Subcutaneous abdominal adipose tissue (tissue), 5 donors: ENCODE data around the gene MYH15.

Experiments
- H3K27ac ChIP-seq: one replicate; pipeline ENCODE4 v1.7.0; 2013; ENCODE audit warnings: low read depth, mild to moderate bottlenecking, inconsistent platforms, low read length, moderate library complexity
- H3K27me3 ChIP-seq, 5 donors: one replicate each; pipeline ENCODE4 v1.7.0; 2013; ENCODE audit warnings: low read length in 5 of 5, inconsistent platforms in 1 of 5; ENCODE audit not compliant: control insufficient read depth in 5 of 5, insufficient read depth in 4 of 5
- H3K36me3 ChIP-seq, 5 donors: one replicate each; pipeline ENCODE4 v1.7.0; 2013; ENCODE audit warnings: low read length in 5 of 5; ENCODE audit not compliant: control insufficient read depth in 5 of 5, insufficient read depth in 5 of 5
- H3K4me1 ChIP-seq, 5 donors: one replicate each; pipeline ENCODE4 v1.7.0; 2013; ENCODE audit warnings: low read length in 5 of 5, mild to moderate bottlenecking in 3 of 5, moderate library complexity in 1 of 5; ENCODE audit not compliant: control insufficient read depth in 5 of 5, insufficient read depth in 5 of 5
- H3K4me3 ChIP-seq, 5 donors: one replicate each; pipeline ENCODE4 v1.7.0; 2013; ENCODE audit warnings: low read length in 5 of 5, low read depth in 1 of 5
- H3K9ac ChIP-seq, 5 donors: one replicate each; pipeline ENCODE4 v1.7.0; 2013; ENCODE audit warnings: low read length in 5 of 5, mild to moderate bottlenecking in 4 of 5, moderate library complexity in 3 of 5
- H3K9me3 ChIP-seq, 5 donors: one replicate each; pipeline ENCODE4 v1.7.0; 2013; ENCODE audit warnings: low read length in 5 of 5; ENCODE audit not compliant: control insufficient read depth in 5 of 5
- donor health status: healthy.
- donor health status: healthy.
- donor health status: healthy.
- donor health status: healthy.
- donor health status: healthy.

Gene MYH15

DNA sequence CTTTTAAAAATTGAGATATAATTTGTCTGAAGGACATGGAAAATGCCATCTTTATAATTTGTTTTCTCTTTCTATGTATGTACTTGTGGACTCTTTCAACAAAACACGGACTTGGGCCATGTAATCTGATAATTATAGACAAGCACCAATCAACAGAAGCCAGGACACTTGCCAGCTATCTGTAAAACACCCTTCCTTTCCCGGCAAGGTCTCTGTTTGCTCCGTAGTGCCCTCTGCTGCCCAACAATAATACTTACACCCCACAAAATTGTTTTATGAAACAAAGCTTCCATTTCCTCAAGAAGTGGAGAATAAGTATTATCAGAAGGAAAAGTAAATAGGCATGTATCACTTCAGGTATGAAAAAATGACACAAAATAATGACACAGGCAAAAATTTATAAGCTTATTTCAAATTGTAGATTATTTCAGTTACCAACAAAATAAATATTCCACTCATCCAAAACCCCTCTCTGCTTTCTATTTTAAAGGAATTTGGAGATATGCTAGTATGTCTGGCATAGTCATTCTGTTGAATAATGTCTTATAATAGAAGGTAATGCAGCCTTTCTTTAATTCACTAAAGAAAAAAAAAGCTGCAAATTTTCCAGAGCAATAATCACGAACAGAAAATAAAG lies 32.8 kb downstream of the MYH15 start:
- Histone ChIP-seq H3K36me3 (no peaks in the 10 kb centered on the region), H3K4me3 (no peak overlapping the region), H3K9ac (no peak overlapping the region), H3K27ac (no peak overlapping the region), H3K9me3 (no peaks in the 10 kb centered on the region), H3K4me1 (peaks cover 0 to 3% (median 0%) of the 10 kb centered on the region in 5 donors), H3K27me3 (no peaks in the 10 kb centered on the region)

DNA sequence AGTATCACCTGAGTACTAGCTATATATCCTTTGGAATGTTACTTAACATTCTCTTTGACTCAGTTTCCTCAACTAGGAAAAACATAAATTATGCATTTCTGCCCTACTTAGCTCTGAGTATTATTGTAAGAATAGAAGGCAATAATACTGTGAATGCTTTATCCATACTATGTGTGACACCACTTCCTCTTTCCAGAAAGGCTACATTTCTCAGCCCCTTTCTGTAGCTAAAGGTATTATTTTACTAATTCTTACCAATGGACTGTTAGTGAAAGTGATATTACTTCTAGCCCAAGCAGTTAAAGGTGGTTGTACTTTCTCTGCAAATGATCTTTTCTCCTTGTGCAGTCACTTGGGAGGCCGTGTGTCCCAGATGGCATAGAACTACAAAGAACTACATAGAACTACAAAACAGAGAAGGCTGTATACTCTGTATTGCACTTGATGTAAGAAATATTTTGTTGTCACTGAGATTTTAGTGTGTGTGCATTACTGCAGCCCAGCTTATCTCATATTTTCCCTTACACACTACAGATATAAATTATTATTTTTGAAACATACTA lies 35.1 kb downstream of the MYH15 start:
- Histone ChIP-seq H3K27me3 (no peaks in the 10 kb centered on the region), H3K4me1 (peaks cover 0 to 3% (median 0%) of the 10 kb centered on the region in 5 donors), H3K4me3 (no peak overlapping the region), H3K36me3 (no peaks in the 10 kb centered on the region), H3K27ac (no peak overlapping the region), H3K9ac (no peak overlapping the region), H3K9me3 (no peaks in the 10 kb centered on the region)

DNA sequence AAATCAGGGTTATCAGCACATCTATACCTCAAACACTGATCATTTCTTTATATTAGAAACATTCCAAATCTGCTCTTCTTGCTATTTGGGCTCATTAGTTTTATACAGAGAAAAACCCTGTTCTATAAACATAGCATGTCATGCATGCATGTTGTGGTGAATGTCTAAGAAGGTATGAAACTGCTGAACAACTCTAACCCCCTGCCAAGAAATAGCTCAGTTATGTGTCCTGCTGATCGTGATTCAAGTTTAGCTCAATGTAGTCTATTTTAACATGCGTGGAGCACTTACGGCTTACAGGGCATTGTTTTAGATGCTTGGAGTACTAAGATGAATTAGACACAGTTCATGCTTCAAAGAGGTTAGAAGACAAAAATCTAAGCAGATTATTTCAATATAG lies 35.8 kb downstream of the MYH15 start:
- Histone ChIP-seq H3K4me3 (no peak overlapping the region), H3K36me3 (no peaks in the 10 kb centered on the region), H3K4me1 (peaks cover 0 to 3% (median 0%) of the 10 kb centered on the region in 5 donors), H3K9ac (no peak overlapping the region), H3K27ac (no peak overlapping the region), H3K27me3 (no peaks in the 10 kb centered on the region), H3K9me3 (no peaks in the 10 kb centered on the region)

DNA sequence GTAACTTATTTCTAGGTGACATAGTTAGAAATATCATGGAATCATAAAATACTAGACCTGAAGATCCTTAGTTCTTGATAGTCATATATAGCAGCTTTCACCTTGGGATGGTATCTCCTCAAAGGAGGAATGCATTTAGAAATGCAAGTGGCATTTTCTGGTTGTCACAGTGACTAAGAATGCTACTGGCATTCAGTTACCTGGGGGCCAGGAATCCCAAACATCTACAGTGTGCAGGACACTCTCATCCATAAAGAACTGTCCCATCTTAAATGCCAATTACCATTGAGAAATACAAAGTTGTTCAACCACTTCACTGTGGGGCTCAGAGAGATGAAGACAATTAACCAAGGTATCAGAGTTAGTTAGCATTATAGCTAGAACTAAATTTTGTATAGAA lies 36.7 kb downstream of the MYH15 start:
- H3K4me1 ChIP-seq, result peaks cover 0 to 3% (median 0%) of the 10 kb centered on the region in 5 donors
- no peak overlapping the region for H3K4me3 ChIP-seq
- no peaks in the 10 kb centered on the region for H3K9me3 ChIP-seq
- H3K36me3 ChIP-seq, result no peaks in the 10 kb centered on the region
- no peak overlapping the region for H3K9ac ChIP-seq
- H3K27me3 ChIP-seq, result no peaks in the 10 kb centered on the region
- H3K27ac ChIP-seq, result no peak overlapping the region

DNA sequence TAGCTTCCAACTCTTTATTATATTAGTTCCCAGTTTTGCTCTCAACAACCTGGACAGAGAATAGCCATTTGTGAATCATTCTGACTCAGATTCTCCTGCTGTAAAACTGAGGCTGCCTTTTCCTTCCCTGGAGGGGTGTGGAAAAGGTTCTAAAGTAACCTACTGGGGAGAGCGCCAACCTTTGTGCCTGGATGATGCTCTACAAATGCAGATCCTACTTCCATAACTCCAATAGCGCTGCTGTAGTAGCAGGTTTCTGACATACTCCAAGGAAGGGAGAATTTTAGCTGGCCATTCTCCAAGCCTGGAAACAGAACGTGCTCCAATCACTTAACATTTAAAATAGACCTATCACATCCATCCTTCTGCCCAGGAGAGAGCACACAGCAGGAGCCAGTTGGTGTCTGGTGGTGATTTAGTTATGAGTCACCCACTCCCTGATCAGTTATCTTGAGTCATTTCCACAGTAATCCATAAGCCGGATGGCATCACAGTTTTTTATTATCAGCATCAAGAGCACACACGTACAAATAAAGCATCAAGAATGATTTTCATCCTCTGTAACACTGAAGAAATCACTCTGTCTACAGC lies 38.3 kb downstream of the MYH15 start:
- Histone ChIP-seq H3K4me3 (no peak overlapping the region), H3K9me3 (no peaks in the 10 kb centered on the region), H3K27me3 (no peaks in the 10 kb centered on the region), H3K36me3 (no peaks in the 10 kb centered on the region), H3K27ac (no peak overlapping the region), H3K9ac (no peak overlapping the region), H3K4me1 (no peaks in the 10 kb centered on the region)

DNA sequence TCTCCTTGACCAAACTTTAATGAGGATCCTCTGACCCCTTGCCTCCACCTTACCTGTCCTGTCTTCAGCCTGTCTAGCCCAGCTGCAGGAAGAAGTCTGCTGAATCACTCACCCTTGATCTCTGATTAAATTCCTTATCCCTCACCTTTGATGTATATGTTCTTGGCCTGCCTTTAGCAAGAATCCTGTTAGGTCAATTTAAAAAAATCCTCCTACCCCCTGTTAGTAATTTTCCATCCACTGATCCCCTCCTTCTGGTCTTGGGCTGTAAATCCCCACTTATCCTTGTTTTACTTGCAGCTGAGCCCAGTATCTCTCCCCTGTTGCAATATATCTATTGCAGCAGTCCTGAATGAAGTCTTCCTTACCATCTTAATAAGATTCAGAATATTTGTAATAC lies 39.0 kb downstream of the MYH15 start:
- H3K4me3 ChIP-seq, result no peak overlapping the region
- no peaks in the 10 kb centered on the region for H3K9me3 ChIP-seq
- H3K27ac ChIP-seq, result no peak overlapping the region
- no peak overlapping the region for H3K9ac ChIP-seq
- no peaks in the 10 kb centered on the region for H3K4me1 ChIP-seq
- H3K27me3 ChIP-seq, result no peaks in the 10 kb centered on the region
- no peaks in the 10 kb centered on the region for H3K36me3 ChIP-seq

DNA sequence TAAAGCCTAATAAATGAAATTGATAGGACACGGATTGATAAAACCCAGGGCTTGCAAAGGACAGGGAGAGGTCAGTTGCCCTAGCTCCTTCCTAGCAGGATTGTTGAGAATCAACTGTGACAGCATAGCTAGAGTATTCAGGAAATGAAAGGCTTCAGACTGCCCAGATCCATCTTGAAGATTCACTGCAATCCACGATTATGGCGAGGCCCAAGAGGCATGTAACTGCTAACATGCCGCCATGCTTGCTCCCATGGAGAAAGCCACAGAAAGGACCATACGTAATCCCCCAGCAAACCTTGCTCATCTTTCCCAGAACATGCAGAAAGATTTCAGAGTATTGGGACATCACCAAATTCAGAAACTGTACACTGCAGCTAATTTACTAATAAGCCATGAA lies 41.3 kb downstream of the MYH15 start:
- H3K4me3 ChIP-seq, result no peak overlapping the region
- H3K27me3 ChIP-seq, result no peaks in the 10 kb centered on the region
- H3K36me3 ChIP-seq, result no peaks in the 10 kb centered on the region
- H3K27ac ChIP-seq, result no peak overlapping the region
- no peaks in the 10 kb centered on the region for H3K4me1 ChIP-seq
- H3K9ac ChIP-seq, result no peak overlapping the region
- no peaks in the 10 kb centered on the region for H3K9me3 ChIP-seq

DNA sequence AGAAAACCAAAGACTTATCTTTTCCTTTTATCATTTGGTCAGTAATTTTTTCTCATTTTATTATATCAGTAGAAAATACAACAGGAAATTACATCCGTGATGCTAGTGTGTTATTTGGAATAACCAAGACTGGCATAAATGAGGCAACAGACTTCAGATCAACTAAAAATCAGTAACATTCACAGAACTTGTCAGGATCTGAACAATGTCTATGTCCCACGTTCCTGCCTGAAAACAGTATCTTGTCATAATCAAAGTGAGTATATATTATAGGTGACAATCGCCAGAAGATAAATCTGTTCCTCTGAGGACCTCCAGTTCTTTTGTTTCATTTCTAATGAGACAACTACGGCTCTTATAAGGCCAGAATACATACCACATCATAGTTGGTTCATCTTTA lies 41.8 kb downstream of the MYH15 start:
- H3K27me3 ChIP-seq, result no peaks in the 10 kb centered on the region
- H3K27ac ChIP-seq, result no peak overlapping the region
- H3K9ac ChIP-seq, result no peak overlapping the region
- no peaks in the 10 kb centered on the region for H3K36me3 ChIP-seq
- H3K9me3 ChIP-seq, result no peaks in the 10 kb centered on the region
- H3K4me3 ChIP-seq, result no peak overlapping the region
- H3K4me1 ChIP-seq, result no peaks in the 10 kb centered on the region

DNA sequence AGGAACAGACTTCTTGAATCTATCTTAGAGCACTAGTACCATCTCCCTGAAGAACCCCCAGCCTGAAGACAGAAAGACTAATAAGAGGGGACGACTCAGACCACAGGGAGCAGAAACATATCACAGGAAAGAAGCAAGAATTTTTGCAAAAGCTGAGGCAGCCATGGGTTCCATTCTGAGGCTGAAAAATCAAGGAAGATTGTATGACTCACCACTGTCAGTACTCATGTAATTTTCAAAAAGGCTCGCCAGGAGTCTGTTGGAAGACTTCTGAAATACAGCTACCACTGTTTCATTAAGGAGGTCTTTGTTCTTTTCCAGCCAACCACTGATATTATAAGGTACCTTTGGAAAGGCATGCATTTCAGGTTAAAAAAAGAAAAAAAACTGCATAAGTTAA lies 47.5 kb downstream of the MYH15 start:
- Histone ChIP-seq H3K9me3 (no peaks in the 10 kb centered on the region), H3K4me3 (no peak overlapping the region), H3K27me3 (no peaks in the 10 kb centered on the region), H3K4me1 (peaks cover 0 to 3% (median 0%) of the 10 kb centered on the region in 5 donors), H3K36me3 (no peaks in the 10 kb centered on the region), H3K27ac (no peak overlapping the region), H3K9ac (no peak overlapping the region)

DNA sequence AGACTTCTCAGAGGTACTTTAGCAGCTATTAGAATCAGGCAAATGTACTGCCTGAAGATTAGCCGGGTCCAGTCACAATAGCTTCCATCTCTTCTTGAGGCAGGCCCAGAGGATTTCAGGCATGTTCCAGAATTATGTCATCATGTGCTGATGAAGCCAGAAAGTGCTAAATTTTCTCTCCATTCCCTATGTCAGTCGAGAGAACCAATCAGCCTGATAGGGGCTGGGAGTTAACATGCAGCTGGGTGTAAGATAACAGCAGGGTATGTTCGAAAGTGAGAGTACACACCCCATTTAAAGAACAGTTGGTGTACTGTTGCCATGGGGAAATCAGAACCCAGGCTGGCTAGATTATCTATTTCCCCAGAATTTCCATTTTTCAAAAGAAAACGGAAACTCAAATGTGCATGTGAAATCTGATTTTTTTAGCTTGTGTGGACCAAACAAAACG lies 48.7 kb downstream of the MYH15 start:
- no peak overlapping the region for H3K4me3 ChIP-seq

More for the DNA sequence above, 48.7 kb downstream of the MYH15 start:
- Histone ChIP-seq H3K27me3 (no peaks in the 10 kb centered on the region), H3K9ac (no peak overlapping the region), H3K9me3 (no peaks in the 10 kb centered on the region), H3K36me3 (no peaks in the 10 kb centered on the region), H3K27ac (no peak overlapping the region), H3K4me1 (peaks cover 0 to 3% (median 0%) of the 10 kb centered on the region in 5 donors)
